ENCODE measurements around the gene RTL1. TPM values are rescaled to one million over a fixed set of nuclear protein-coding genes. Genes with fewer than 3 reads are reported as not detected.

RTL1 gene
- total and polyA plus RNA-seq, 2 of the 13 experiments (the other 11 are each of a cell fraction or from before 2014, with no cell fraction given), result not detected

DNA sequence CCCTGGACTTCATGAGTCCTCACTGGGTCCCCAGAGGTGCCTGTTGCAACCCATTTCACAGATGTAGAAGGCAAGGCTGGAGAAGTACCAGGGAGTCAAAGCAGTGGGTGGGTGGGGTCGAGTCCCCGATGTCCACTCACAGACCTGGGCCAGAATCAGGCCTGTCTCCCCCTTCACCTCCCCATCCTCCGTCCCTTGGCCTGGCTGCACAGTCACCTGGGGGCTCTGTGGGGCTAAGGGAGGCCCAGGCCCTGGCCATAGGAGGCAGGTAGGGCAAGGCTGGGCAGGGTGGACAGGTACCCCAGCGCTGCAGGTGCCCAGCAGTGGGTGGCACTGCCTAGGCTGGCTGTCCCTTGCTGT, 29.5 kb downstream of the RTL1 start:
- POLR2A ChIA-PET, result no interaction called here
- intact Hi-C loops (cut with micrococcal nuclease; ENCODE audit: unreplicated experiment), result no loop called here
- Histone ChIP-seq H3K27me3 (ENCODE audit: control insufficient read depth in 1 of 2, insufficient read depth in 2 of 2, low read length in 2 of 2) (peaks cover 3 to 14% of the 10 kb centered on the region in 2 experiments; a peak in 4 of 5 replicates), H3K9me3 (ENCODE audit: low read length) (no peaks in the 10 kb centered on the region), H3K4me3 (replicated peaks in 1 of 3; ENCODE audit: insufficient read depth in 1 of 3, low read depth in 2 of 3, low read length in 3 of 3) (no peak overlapping the region), H3K4me2 (ENCODE audit: low read depth, low read length) (no peak overlapping the region), H4K20me1 (ENCODE audit: insufficient read depth, low read length) (no peaks in the 10 kb centered on the region), H3K4me1 (ENCODE audit: insufficient read depth, low read length) (peaks cover 15% of the 10 kb centered on the region), H3K27ac (ENCODE audit: extremely low read length, insufficient read depth, low read length) (no peak overlapping the region), H3K79me2 (ENCODE audit: insufficient read depth, low read length) (no peaks in the 10 kb centered on the region), H3K9ac (ENCODE audit: insufficient read depth, low read depth, low read length) (no peak overlapping the region), H2AFZ (ENCODE audit: low read length) (no peak overlapping the region), H3K36me3 (replicated peaks in 1 of 2; ENCODE audit: control insufficient read depth in 1 of 2, insufficient read depth in 2 of 2, low read length in 2 of 2) (no peaks in the 10 kb centered on the region)
- 0% methylated on average over 1 of the region's 4 CpGs for WGBS (ENCODE audit: low lambda C conversion rate)
- ATAC-seq (no peak), DNase-seq (ENCODE audit: low spot score) (no peak), FAIRE-seq (no peak)
- in situ Hi-C loops (cut with HindIII; ENCODE audit: extremely low pct_ligation_motif_present, low pct_unique_long_range_greater_than_20kb), result no loop called here
- CTCF ChIA-PET (ENCODE audit: low intra/inter-chr PET ratio, low total read pairs), result no interaction called here
- BruUV-seq (replicated peaks), result no TSS peak
- TF ChIP-seq ZNF629 (CRISPR knock-in tag; conservative IDR thresholded peaks at IDR 0.05), result peak; percentile 41; the same call in 1 of the 2 replicates
- no peak for TF ChIP-seq BRCA1 (CRISPR knock-in tag; IDR thresholded peaks at IDR 0.05)
- TF ChIP-seq, protein P1, sequence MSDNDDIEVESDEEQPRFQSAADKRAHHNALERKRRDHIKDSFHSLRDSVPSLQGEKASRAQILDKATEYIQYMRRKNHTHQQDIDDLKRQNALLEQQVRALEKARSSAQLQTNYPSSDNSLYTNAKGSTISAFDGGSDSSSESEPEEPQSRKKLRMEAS (IDR thresholded peaks at IDR 0.05), result no peak

DNA sequence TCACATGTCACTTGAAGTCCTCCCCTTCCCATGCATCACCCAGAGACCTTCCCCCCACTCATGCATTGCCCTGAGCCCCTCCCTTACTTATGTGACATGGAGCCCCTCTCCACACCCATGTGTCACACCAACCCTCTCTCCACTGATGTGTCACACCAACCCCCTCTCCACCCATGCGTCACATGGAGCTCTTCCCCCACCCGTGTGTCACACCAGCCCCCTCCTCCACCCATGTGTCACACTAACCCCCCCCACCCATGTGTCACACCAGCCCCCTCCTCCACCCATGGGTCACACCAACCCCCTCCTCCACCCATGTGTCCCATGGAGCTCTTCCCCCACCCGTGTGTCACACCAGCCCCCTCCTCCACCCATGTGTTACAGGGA, 30.4 kb downstream of the RTL1 start:
- in situ Hi-C loops (cut with HindIII; ENCODE audit: extremely low pct_ligation_motif_present, low pct_unique_long_range_greater_than_20kb), result no loop called here

More for the DNA sequence above, 30.4 kb downstream of the RTL1 start:
- ATAC-seq (no peak), FAIRE-seq (no peak), DNase-seq (ENCODE audit: low spot score) (no peak)
- CTCF ChIA-PET (ENCODE audit: low intra/inter-chr PET ratio, low total read pairs), result no interaction called here
- peaks cover 3 to 13% of the 10 kb centered on the region in 2 experiments; a peak in 4 of 5 replicates for H3K27me3 ChIP-seq (ENCODE audit: control insufficient read depth in 1 of 2, insufficient read depth in 2 of 2, low read length in 2 of 2)
- H3K9ac ChIP-seq (ENCODE audit: insufficient read depth, low read depth, low read length), result no peak overlapping the region
- TF ChIP-seq, protein P2, sequence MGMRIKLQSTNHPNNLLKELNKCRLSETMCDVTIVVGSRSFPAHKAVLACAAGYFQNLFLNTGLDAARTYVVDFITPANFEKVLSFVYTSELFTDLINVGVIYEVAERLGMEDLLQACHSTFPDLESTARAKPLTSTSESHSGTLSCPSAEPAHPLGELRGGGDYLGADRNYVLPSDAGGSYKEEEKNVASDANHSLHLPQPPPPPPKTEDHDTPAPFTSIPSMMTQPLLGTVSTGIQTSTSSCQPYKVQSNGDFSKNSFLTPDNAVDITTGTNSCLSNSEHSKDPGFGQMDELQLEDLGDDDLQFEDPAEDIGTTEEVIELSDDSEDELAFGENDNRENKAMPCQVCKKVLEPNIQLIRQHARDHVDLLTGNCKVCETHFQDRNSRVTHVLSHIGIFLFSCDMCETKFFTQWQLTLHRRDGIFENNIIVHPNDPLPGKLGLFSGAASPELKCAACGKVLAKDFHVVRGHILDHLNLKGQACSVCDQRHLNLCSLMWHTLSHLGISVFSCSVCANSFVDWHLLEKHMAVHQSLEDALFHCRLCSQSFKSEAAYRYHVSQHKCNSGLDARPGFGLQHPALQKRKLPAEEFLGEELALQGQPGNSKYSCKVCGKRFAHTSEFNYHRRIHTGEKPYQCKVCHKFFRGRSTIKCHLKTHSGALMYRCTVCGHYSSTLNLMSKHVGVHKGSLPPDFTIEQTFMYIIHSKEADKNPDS (CRISPR knock-in tag; IDR thresholded peaks at IDR 0.05), result no peak
- TF ChIP-seq, protein P3, sequence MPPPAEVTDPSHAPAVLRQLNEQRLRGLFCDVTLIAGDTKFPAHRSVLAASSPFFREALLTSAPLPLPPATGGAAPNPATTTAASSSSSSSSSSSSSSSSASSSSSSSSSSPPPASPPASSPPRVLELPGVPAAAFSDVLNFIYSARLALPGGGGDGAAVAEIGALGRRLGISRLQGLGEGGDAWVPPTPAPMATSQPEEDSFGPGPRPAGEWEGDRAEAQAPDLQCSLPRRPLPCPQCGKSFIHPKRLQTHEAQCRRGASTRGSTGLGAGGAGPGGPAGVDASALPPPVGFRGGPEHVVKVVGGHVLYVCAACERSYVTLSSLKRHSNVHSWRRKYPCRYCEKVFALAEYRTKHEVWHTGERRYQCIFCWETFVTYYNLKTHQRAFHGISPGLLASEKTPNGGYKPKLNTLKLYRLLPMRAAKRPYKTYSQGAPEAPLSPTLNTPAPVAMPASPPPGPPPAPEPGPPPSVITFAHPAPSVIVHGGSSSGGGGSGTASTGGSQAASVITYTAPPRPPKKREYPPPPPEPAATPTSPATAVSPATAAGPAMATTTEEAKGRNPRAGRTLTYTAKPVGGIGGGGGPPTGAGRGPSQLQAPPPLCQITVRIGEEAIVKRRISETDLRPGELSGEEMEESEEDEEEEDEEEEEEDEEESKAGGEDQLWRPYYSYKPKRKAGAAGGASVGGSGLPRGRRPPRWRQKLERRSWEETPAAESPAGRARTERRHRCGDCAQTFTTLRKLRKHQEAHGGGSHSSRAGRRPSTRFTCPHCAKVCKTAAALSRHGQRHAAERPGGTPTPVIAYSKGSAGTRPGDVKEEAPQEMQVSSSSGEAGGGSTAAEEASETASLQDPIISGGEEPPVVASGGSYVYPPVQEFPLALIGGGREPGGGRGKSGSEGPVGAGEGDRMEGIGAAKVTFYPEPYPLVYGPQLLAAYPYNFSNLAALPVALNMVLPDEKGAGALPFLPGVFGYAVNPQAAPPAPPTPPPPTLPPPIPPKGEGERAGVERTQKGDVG (CRISPR knock-in tag; IDR thresholded peaks at IDR 0.05; ENCODE audit: borderline replicate concordance), result no peak
- TF ChIP-seq MBNL3 (CRISPR knock-in tag; conservative IDR thresholded peaks at IDR 0.05), result no peak
- no peak for TF ChIP-seq SRSF9 (IDR thresholded peaks at IDR 0.05; ENCODE audit: borderline replicate concordance, insufficient read depth, low read depth, low read length, poor library complexity, severe bottlenecking)
- TF ChIP-seq PHB2 (IDR thresholded peaks at IDR 0.05; ENCODE audit: partially characterized antibody), result no peak
- TF ChIP-seq SETDB1 (CRISPR knock-in tag; IDR thresholded peaks at IDR 0.05; ENCODE audit: borderline replicate concordance), result no peak
- TF ChIP-seq RAD21 (CRISPR knock-in tag; IDR thresholded peaks at IDR 0.05), result no peak
- no peak overlapping the region for H3K4me2 ChIP-seq (ENCODE audit: low read depth, low read length)
- no peaks in the 10 kb centered on the region for H3K36me3 ChIP-seq (replicated peaks in 1 of 2; ENCODE audit: control insufficient read depth in 1 of 2, insufficient read depth in 2 of 2, low read length in 2 of 2)
- H2AFZ ChIP-seq (ENCODE audit: low read length), result no peak overlapping the region
- no peak overlapping the region for H3K27ac ChIP-seq (ENCODE audit: extremely low read length, insufficient read depth, low read length)
- WGBS (ENCODE audit: low lambda C conversion rate), result 44% methylated on average over 3 of the region's 3 CpGs
- no peaks in the 10 kb centered on the region for H3K9me3 ChIP-seq (ENCODE audit: low read length)
- BruUV-seq (replicated peaks), result no TSS peak
- intact Hi-C loops (cut with micrococcal nuclease; ENCODE audit: unreplicated experiment), result no loop called here
- peaks cover 5% of the 10 kb centered on the region for H3K4me1 ChIP-seq (ENCODE audit: insufficient read depth, low read length)
- H3K4me3 ChIP-seq (replicated peaks in 1 of 3; ENCODE audit: insufficient read depth in 1 of 3, low read depth in 2 of 3, low read length in 3 of 3), result no peak overlapping the region
- POLR2A ChIA-PET, result no interaction called here
- H4K20me1 ChIP-seq (ENCODE audit: insufficient read depth, low read length), result no peaks in the 10 kb centered on the region
- H3K79me2 ChIP-seq (ENCODE audit: insufficient read depth, low read length), result no peaks in the 10 kb centered on the region
